GM10847 (cell line): ENCODE results near the gene LRP3.

ENCODE experiments used
- POLR2A ChIP-seq: IDR thresholded peaks from 2 replicates; pipeline ENCODE4 v1.6.1; 2011; ENCODE audit not compliant: insufficient read length; ENCODE audit errors: extremely low read depth

LRP3 gene

GRCh38 chr19:33219261-33219815 lies 25.2 kb downstream of the LRP3 start:
- no peak for TF ChIP-seq POLR2A

- no peak for TF ChIP-seq POLR2A
Measured at GRCh38 chr19:33220115-33220514, 26.0 kb downstream of the LRP3 start.

- no peak for TF ChIP-seq POLR2A
Measured at GRCh38 chr19:33220735-33221134, 26.6 kb downstream of the LRP3 start.

GRCh38 chr19:33221638-33222037 lies 27.5 kb downstream of the LRP3 start:
- TF ChIP-seq POLR2A, result no peak

- no peak for TF ChIP-seq POLR2A
Measured at GRCh38 chr19:33224694-33225457, 30.7 kb downstream of the LRP3 start.

- TF ChIP-seq POLR2A, result no peak
Measured at GRCh38 chr19:33225458-33225926, 31.4 kb downstream of the LRP3 start, which contains the start of gene SLC7A10. SLC7A10 (minus strand) TSS chr19:33225850; CDS start chr19:33225703, 147 bp downstream.

GRCh38 chr19:33226550-33227241 lies 32.6 kb downstream of the LRP3 start:
- no peak for TF ChIP-seq POLR2A

- no peak for TF ChIP-seq POLR2A
Measured at GRCh38 chr19:33227242-33227650, 33.1 kb downstream of the LRP3 start.

- no peak for TF ChIP-seq POLR2A
Measured at GRCh38 chr19:33227870-33228599, 33.9 kb downstream of the LRP3 start.

- TF ChIP-seq POLR2A, result no peak
Measured at GRCh38 chr19:33229962-33230361, 35.8 kb downstream of the LRP3 start.

GRCh38 chr19:33231511-33231910 lies 37.4 kb downstream of the LRP3 start:
- TF ChIP-seq POLR2A, result no peak

GRCh38 chr19:33232656-33233055 lies 38.5 kb downstream of the LRP3 start:
- no peak for TF ChIP-seq POLR2A

GRCh38 chr19:33233056-33233873 lies 39.1 kb downstream of the LRP3 start:
- no peak for TF ChIP-seq POLR2A

- no peak for TF ChIP-seq POLR2A
Measured at GRCh38 chr19:33234092-33234491, 40.0 kb downstream of the LRP3 start.
